ENCODE data around the gene EP300. TPM values are rescaled to one million over a fixed set of nuclear protein-coding genes. Genes with fewer than 3 reads are reported as not detected.

EP300 gene
- total RNA-seq, 1 experiment from 2014 or later, result 22.3 TPM

GRCh38 chr22:41203118-41203517 lies 110.7 kb downstream of the EP300 start:
- no peak for DNase-seq (ENCODE audit: extremely low read depth, low read depth)

GRCh38 chr22:41204066-41204465 lies 111.7 kb downstream of the EP300 start:
- DNase-seq (ENCODE audit: extremely low read depth, low read depth), result no peak

GRCh38 chr22:41204992-41205900 lies 112.9 kb downstream of the EP300 start, which contains the start of gene L3MBTL2:
TSS of gene L3MBTL2 (plus strand) at chr22:41205312. CDS start at chr22:41205363, 51 bp downstream.
- peak; percentile 93 for DNase-seq (ENCODE audit: extremely low read depth, low read depth)

GRCh38 chr22:41206719-41207118 lies 114.3 kb downstream of the EP300 start:
- DNase-seq (ENCODE audit: extremely low read depth, low read depth), result no peak

GRCh38 chr22:41215409-41215808 lies 123.0 kb downstream of the EP300 start:
- no peak for DNase-seq (ENCODE audit: extremely low read depth, low read depth)

- DNase-seq (ENCODE audit: extremely low read depth, low read depth), result no peak
Observed at GRCh38 chr22:41215926-41216325, 123.5 kb downstream of the EP300 start.

- no peak for DNase-seq (ENCODE audit: extremely low read depth, low read depth)
Observed at GRCh38 chr22:41216984-41217383, 124.6 kb downstream of the EP300 start.

- DNase-seq (ENCODE audit: extremely low read depth, low read depth), result peak; percentile 56
Observed at GRCh38 chr22:41217553-41218157, 125.3 kb downstream of the EP300 start.

- no peak for DNase-seq (ENCODE audit: extremely low read depth, low read depth)
Observed at GRCh38 chr22:41222846-41223507, 130.6 kb downstream of the EP300 start.

- no peak for DNase-seq (ENCODE audit: extremely low read depth, low read depth)
Observed at GRCh38 chr22:41223535-41223934, 131.1 kb downstream of the EP300 start.

GRCh38 chr22:41226723-41227655 lies 134.6 kb downstream of the EP300 start:
- DNase-seq (ENCODE audit: extremely low read depth, low read depth), result no peak

GRCh38 chr22:41229215-41229614 lies 136.8 kb downstream of the EP300 start:
- DNase-seq (ENCODE audit: extremely low read depth, low read depth), result no peak

Small RNAs within 50 kb of the gene (small RNA-seq; reads per million reads assigned to genes)
- 0 reads per million in 2 experiments for gene RF00019
- 0 reads per million in 2 experiments for gene RNU6-375P

Other genes with a start within 250 kb of the EP300 start
- 156 and 178 TPM in 2 replicates for gene ST13, start 236.0 kb upstream of the EP300 start, total RNA-seq (2014; rRNA removed; shearing (Covaris generic))
- gene XPNPEP3, start 235.4 kb upstream of the EP300 start, total RNA-seq (2014; rRNA removed; shearing (Covaris generic)), result 15.1 and 15.2 TPM in 2 replicates
- not detected in 2 replicates for gene DNAJB7, start 230.5 kb upstream of the EP300 start, total RNA-seq (2014; rRNA removed; shearing (Covaris generic))
- gene RBX1, start 141.2 kb upstream of the EP300 start, total RNA-seq (2014; rRNA removed; shearing (Covaris generic)), result 27.7 and 30.6 TPM in 2 replicates
- 16.4 and 16.9 TPM in 2 replicates for gene L3MBTL2, start 112.7 kb downstream of the EP300 start, total RNA-seq (2014; rRNA removed; shearing (Covaris generic))
- 0.09 and 0.15 TPM in 2 replicates for gene CHADL, start 148.3 kb downstream of the EP300 start, total RNA-seq (2014; rRNA removed; shearing (Covaris generic))
- gene RANGAP1, start 193.6 kb downstream of the EP300 start, total RNA-seq (2014; rRNA removed; shearing (Covaris generic)), result 44.2 and 47.0 TPM in 2 replicates
- 23.5 and 23.7 TPM in 2 replicates for gene ZC3H7B, start 208.9 kb downstream of the EP300 start, total RNA-seq (2014; rRNA removed; shearing (Covaris generic))